Measurements from ENCODE around the gene TAF4B.
"Not testable (repeated sequence)": the region's sequence is repeated elsewhere in the genome, so short reads cannot be mapped to it uniquely, and the experiment has no call there.

Gene TAF4B

GRCh38 chr18:26226229-26227050, at the start of gene TAF4B:
TAF4B (plus strand) TSS chr18:26226445; CDS start chr18:26226934, 489 bp downstream.
- H3K4me1 Mint-ChIP-seq (ENCODE audit: low read depth), result peaks cover 39% of the 10 kb centered on the region
- peak within 1 kb of the TSS; percentile 99 for H3K27ac Mint-ChIP-seq
- peaks cover 3% of the 10 kb centered on the region for H3K36me3 Mint-ChIP-seq
- no peaks in the 10 kb centered on the region for H3K9me3 Mint-ChIP-seq (ENCODE audit: low read depth)
- H3K27me3 Mint-ChIP-seq, result no peaks in the 10 kb centered on the region
- H3K4me3 Mint-ChIP-seq, result peak within 1 kb of the TSS; percentile 97

GRCh38 chr18:26181343-26181826, 44.9 kb upstream of the TAF4B start:
- no peak overlapping the region for H3K4me3 Mint-ChIP-seq
- H3K36me3 Mint-ChIP-seq, result no peaks in the 10 kb centered on the region
- peaks cover 3% of the 10 kb centered on the region for H3K4me1 Mint-ChIP-seq (ENCODE audit: low read depth)
- no peaks in the 10 kb centered on the region for H3K9me3 Mint-ChIP-seq (ENCODE audit: low read depth)
- H3K27ac Mint-ChIP-seq, result no peak overlapping the region
- H3K27me3 Mint-ChIP-seq, result no peaks in the 10 kb centered on the region

- H3K27ac Mint-ChIP-seq, result no peak overlapping the region
- H3K36me3 Mint-ChIP-seq, result no peaks in the 10 kb centered on the region
- no peaks in the 10 kb centered on the region for H3K27me3 Mint-ChIP-seq
These were observed 42.7 kb upstream of the TAF4B start for GRCh38 chr18:26183395-26184112.

GRCh38 chr18:26185267-26185666, 41.0 kb upstream of the TAF4B start:
- Mint-ChIP-seq H3K4me1 (ENCODE audit: low read depth) (peaks cover 13% of the 10 kb centered on the region), H3K27ac (no peak overlapping the region), H3K4me3 (no peak overlapping the region), H3K36me3 (no peaks in the 10 kb centered on the region), H3K9me3 (ENCODE audit: low read depth) (peaks cover 3% of the 10 kb centered on the region), H3K27me3 (no peaks in the 10 kb centered on the region)

More at GRCh38 chr18:26183395-26184112, 42.7 kb upstream of the TAF4B start:
- H3K9me3 Mint-ChIP-seq (ENCODE audit: low read depth), result peaks cover 3% of the 10 kb centered on the region
- H3K4me1 Mint-ChIP-seq (ENCODE audit: low read depth), result peaks cover 3% of the 10 kb centered on the region
- no peak overlapping the region for H3K4me3 Mint-ChIP-seq

GRCh38 chr18:26190506-26190905, 35.7 kb upstream of the TAF4B start:
- Mint-ChIP-seq H3K4me3 (peak overlapping the region; percentile 77), H3K27me3 (no peaks in the 10 kb centered on the region), H3K36me3 (no peaks in the 10 kb centered on the region), H3K27ac (peak overlapping the region; percentile 75), H3K9me3 (ENCODE audit: low read depth) (peaks cover 3% of the 10 kb centered on the region), H3K4me1 (ENCODE audit: low read depth) (peaks cover 23% of the 10 kb centered on the region)

- Mint-ChIP-seq H3K36me3 (no peaks in the 10 kb centered on the region), H3K4me1 (ENCODE audit: low read depth) (peaks cover 23% of the 10 kb centered on the region), H3K9me3 (ENCODE audit: low read depth) (peaks cover 3% of the 10 kb centered on the region), H3K27ac (no peak overlapping the region), H3K27me3 (no peaks in the 10 kb centered on the region), H3K4me3 (no peak overlapping the region)
These were observed 34.0 kb upstream of the TAF4B start for GRCh38 chr18:26192233-26192632.

- Mint-ChIP-seq H3K9me3 (ENCODE audit: low read depth) (no peaks in the 10 kb centered on the region), H3K27ac (no peak overlapping the region), H3K27me3 (no peaks in the 10 kb centered on the region), H3K4me1 (ENCODE audit: low read depth) (peaks cover 5% of the 10 kb centered on the region), H3K4me3 (no peak overlapping the region), H3K36me3 (no peaks in the 10 kb centered on the region)
These were observed 29.6 kb upstream of the TAF4B start for GRCh38 chr18:26196605-26197004.

- not testable (repeated sequence) for H3K4me1 Mint-ChIP-seq (ENCODE audit: low read depth); H3K27me3 Mint-ChIP-seq; H3K9me3 Mint-ChIP-seq (ENCODE audit: low read depth); H3K27ac Mint-ChIP-seq; H3K36me3 Mint-ChIP-seq; H3K4me3 Mint-ChIP-seq
These were observed 24.2 kb upstream of the TAF4B start for GRCh38 chr18:26202001-26202400.

- no peak overlapping the region for H3K4me3 Mint-ChIP-seq
- peaks cover 6% of the 10 kb centered on the region for H3K4me1 Mint-ChIP-seq (ENCODE audit: low read depth)
- no peaks in the 10 kb centered on the region for H3K36me3 Mint-ChIP-seq
- no peaks in the 10 kb centered on the region for H3K9me3 Mint-ChIP-seq (ENCODE audit: low read depth)
- H3K27me3 Mint-ChIP-seq, result no peaks in the 10 kb centered on the region
- H3K27ac Mint-ChIP-seq, result no peak overlapping the region
These were observed 20.9 kb upstream of the TAF4B start for GRCh38 chr18:26205318-26205717.

GRCh38 chr18:26206488-26206887, 19.8 kb upstream of the TAF4B start:
- Mint-ChIP-seq H3K4me3 (no peak overlapping the region), H3K4me1 (ENCODE audit: low read depth) (peaks cover 10% of the 10 kb centered on the region), H3K9me3 (ENCODE audit: low read depth) (no peaks in the 10 kb centered on the region), H3K36me3 (no peaks in the 10 kb centered on the region), H3K27me3 (no peaks in the 10 kb centered on the region), H3K27ac (no peak overlapping the region)

- Mint-ChIP-seq H3K27ac (no peak overlapping the region), H3K9me3 (ENCODE audit: low read depth) (no peaks in the 10 kb centered on the region), H3K36me3 (no peaks in the 10 kb centered on the region), H3K4me3 (no peak overlapping the region), H3K27me3 (no peaks in the 10 kb centered on the region), H3K4me1 (ENCODE audit: low read depth) (peaks cover 10% of the 10 kb centered on the region)
These were observed 18.3 kb upstream of the TAF4B start for GRCh38 chr18:26207937-26208336.

GRCh38 chr18:26208977-26209376, 17.3 kb upstream of the TAF4B start:
- Mint-ChIP-seq H3K4me1 (ENCODE audit: low read depth) (peaks cover 11% of the 10 kb centered on the region), H3K27me3 (no peaks in the 10 kb centered on the region), H3K9me3 (ENCODE audit: low read depth) (no peaks in the 10 kb centered on the region), H3K4me3 (no peak overlapping the region), H3K36me3 (no peaks in the 10 kb centered on the region), H3K27ac (no peak overlapping the region)

GRCh38 chr18:26210147-26210546, 16.1 kb upstream of the TAF4B start:
- H3K27ac Mint-ChIP-seq, result no peak overlapping the region
- no peaks in the 10 kb centered on the region for H3K36me3 Mint-ChIP-seq
- H3K9me3 Mint-ChIP-seq (ENCODE audit: low read depth), result no peaks in the 10 kb centered on the region
- peaks cover 22% of the 10 kb centered on the region for H3K4me1 Mint-ChIP-seq (ENCODE audit: low read depth)
- no peaks in the 10 kb centered on the region for H3K27me3 Mint-ChIP-seq
- no peak overlapping the region for H3K4me3 Mint-ChIP-seq

GRCh38 chr18:26215247-26215970, 10.8 kb upstream of the TAF4B start:
- H3K27ac Mint-ChIP-seq, result peak overlapping the region; percentile 91
- peaks cover 32% of the 10 kb centered on the region for H3K4me1 Mint-ChIP-seq (ENCODE audit: low read depth)
- peak overlapping the region; percentile 80 for H3K4me3 Mint-ChIP-seq
- H3K9me3 Mint-ChIP-seq (ENCODE audit: low read depth), result no peaks in the 10 kb centered on the region
- H3K27me3 Mint-ChIP-seq, result no peaks in the 10 kb centered on the region
- H3K36me3 Mint-ChIP-seq, result no peaks in the 10 kb centered on the region

Data from activated naive CD8-positive, alpha-beta T cell (primary cell).